GM21423 (cell line): Measurements from ENCODE around the gene KLF6.

Experiments used
- ATAC-seq: cut with Tn5 transposase; IDR thresholded peaks from one replicate; pipeline ENCODE4 v1.9.1; 2021; ENCODE audit warnings: mild to moderate bottlenecking, moderate library complexity; ENCODE audit not compliant: unreplicated experiment

Gene KLF6

GRCh38 chr10:3790272-3790671 lies 5.3 kb upstream of the KLF6 start:
- no peak for ATAC-seq

GRCh38 chr10:3789621-3790020 lies 4.6 kb upstream of the KLF6 start:
- no peak for ATAC-seq

- no peak for ATAC-seq
Measured at GRCh38 chr10:3787816-3788215, 2.8 kb upstream of the KLF6 start.

- ATAC-seq: no peak
Measured at GRCh38 chr10:3787016-3787400, 2.0 kb upstream of the KLF6 start.

GRCh38 chr10:3786295-3787015 lies 1.4 kb upstream of the KLF6 start:
- no peak for ATAC-seq

GRCh38 chr10:3785851-3786271 lies 852 bp upstream of the KLF6 start:
- ATAC-seq: no peak

- ATAC-seq: peak; percentile 71
Measured at GRCh38 chr10:3785251-3785850, 342 bp upstream of the KLF6 start.

- ATAC-seq: no peak
Measured at GRCh38 chr10:3783682-3784432, 1.2 kb downstream of the KLF6 start.

GRCh38 chr10:3783316-3783681 lies 1.7 kb downstream of the KLF6 start:
- peak; percentile 24 for ATAC-seq

- ATAC-seq: peak; percentile 16
Measured at GRCh38 chr10:3782451-3783315, 2.3 kb downstream of the KLF6 start.

GRCh38 chr10:3782146-3782450 lies 2.9 kb downstream of the KLF6 start:
- no peak for ATAC-seq

- no peak for ATAC-seq
Measured at GRCh38 chr10:3781468-3782145, 3.4 kb downstream of the KLF6 start.

- ATAC-seq: no peak
Measured at GRCh38 chr10:3780771-3781467, 4.1 kb downstream of the KLF6 start.

- no peak for ATAC-seq
Measured at GRCh38 chr10:3780021-3780770, 4.8 kb downstream of the KLF6 start.

- ATAC-seq: no peak
Measured at GRCh38 chr10:3779158-3779741, 5.8 kb downstream of the KLF6 start.

- ATAC-seq: no peak
Measured at GRCh38 chr10:3778692-3779157, 6.3 kb downstream of the KLF6 start.

- ATAC-seq: no peak
Measured at GRCh38 chr10:3777981-3778691, 6.9 kb downstream of the KLF6 start.

GRCh38 chr10:3776796-3777571 lies 8.0 kb downstream of the KLF6 start:
- ATAC-seq: no peak
